K562 (cell line): ENCODE measurements around the gene AFAP1.

Experiments
- COPS2 ChIP-seq: fragments of 450-650 bp; conservative IDR thresholded peaks from 2 replicates; pipeline ENCODE4 v1.6.1; 2016; ENCODE audit warnings: mild to moderate bottlenecking, moderate library complexity
- CTCF ChIP-seq, 3 experiments: IDR thresholded peaks in 2 of 3; conservative IDR thresholded peaks in 1 of 3; 2 replicates each; pipeline ENCODE4 v1.5.1; 2011 to 2012; ENCODE audit warnings: low read length in 3 of 3, mild to moderate bottlenecking in 3 of 3, control low read depth in 2 of 3, improper control_type of control experiment in 1 of 3, inconsistent platforms in 1 of 3, low read depth in 1 of 3, mixed read lengths in 1 of 3, moderate library complexity in 1 of 3; ENCODE audit not compliant: insufficient read depth in 2 of 3
- ESRRA ChIP-seq: fragments of 450-650 bp; IDR thresholded peaks from 2 replicates; pipeline ENCODE4 v1.6.1; 2014; ENCODE audit warnings: low read depth, mild to moderate bottlenecking, moderate library complexity, borderline replicate concordance
- MECOM ChIP-seq: fragments of 250-450 bp; sonication (Bioruptor Pico); IDR thresholded peaks from 2 replicates; pipeline ENCODE4 v1.8.0; 2022; ENCODE audit warnings: inconsistent platforms
- SPI1 ChIP-seq: IDR thresholded peaks from 2 replicates; pipeline ENCODE4 v1.6.1; 2011; ENCODE audit warnings: low read depth, low read length, control low read depth, borderline replicate concordance
- THRAP3 ChIP-seq: fragments of 450-650 bp; IDR thresholded peaks from 2 replicates; pipeline ENCODE4 v1.6.1; 2016; ENCODE audit warnings: mild to moderate bottlenecking, inconsistent platforms, borderline replicate concordance

- TF ChIP-seq SPI1 (no peak), COPS2 (no peak), MECOM (CRISPR knock-in tag) (no peak), THRAP3 (no peak), CTCF (IDR thresholded peaks at IDR 0.05 in 2 of 3, conservative IDR thresholded peaks at IDR 0.05 in 1 of 3; ENCODE audit: insufficient read depth in 2 of 3, low read depth in 1 of 3, low read length in 3 of 3) (no peak), ESRRA (no peak)
Observed at GRCh38 chr4:7967501-7968261, 28.0 kb upstream of the AFAP1 start.
